HCT116 (cell line): ENCODE results near the gene ATP6V1G1. TPM values are rescaled to one million over a fixed set of nuclear protein-coding genes. Genes with fewer than 3 reads are reported as not detected.

ENCODE experiments used
- ATAC-seq: fragments of 200-7000 bp; cut with Tn5 transposase; 2 replicates; pipeline ENCODE4 v1.9.1; 2020; ENCODE audit warnings: mild to moderate bottlenecking, moderate library complexity
- BruUV-seq: library from RNA; stranded (reverse); fragments of 400-500 nt; replicated peaks from 2 replicates; lab custom pipeline; 2021; lab: Mats Ljungman, UMichigan
- CTCF ChIA-PET: fragments of 300-600 bp; sonication (Branson Sonifier 250); formaldehyde crosslinking; loops from one replicate; lab custom pipeline; 2021; ENCODE audit warnings: antibody characterized with exemption; lab: Charles Lee
- POLR2A ChIA-PET: fragments of 300-600, 350-600 bp; sonication (Branson Sonifier 250); formaldehyde crosslinking; loops from one replicate; lab custom pipeline; 2021; ENCODE audit warnings: antibody characterized with exemption; lab: Charles Lee
- RAD21 ChIA-PET, 2 experiments: fragments of 300-600 bp; sonication (Branson Sonifier 250); formaldehyde crosslinking; loops; one replicate each; lab custom pipeline; 2023; ENCODE audit warnings: low total read pairs in 2 of 2; ENCODE audit not compliant: uncharacterized antibody in 2 of 2, unreplicated experiment in 2 of 2, low non-redundant PET in 1 of 2; lab: Charles Lee
- DNase-seq: peaks from one replicate; pipeline ENCODE4 v3.0.0-alpha.2; 2010; ENCODE audit warnings: low read depth, low spot score
- H2AFZ ChIP-seq: fragments of 200-600 bp; shearing (Covaris generic), sonication (generic); 2 replicates; pipeline ENCODE4 v1.6.1; 2017; ENCODE audit warnings: low read depth, mixed run types, mixed read lengths, antibody characterized with exemption, low read length; ENCODE audit not compliant: poor library complexity, severe bottlenecking
- H3K27ac ChIP-seq: 2 replicates; pipeline ENCODE4 v1.5.1; 2012; ENCODE audit warnings: low read depth, low read length
- H3K27me3 ChIP-seq: fragments of 200-600 bp; sonication (generic); 2 replicates; pipeline ENCODE4 v1.6.1; 2016; ENCODE audit warnings: mixed run types, low read length, mixed read lengths; ENCODE audit not compliant: insufficient read depth
- H3K36me3 ChIP-seq, 2 experiments: fragments of 200-500 bp in 1 of 2; fragments of 200-600 bp in 1 of 2; sonication (Bioruptor generic) in 1 of 2; sonication (generic) in 1 of 2; 2 replicates each; pipeline versions ENCODE4 v1.5.1 to v1.6.1; 2014 to 2016; ENCODE audit warnings: low read length in 2 of 2, inconsistent platforms in 1 of 2, mixed read lengths in 1 of 2, mixed run types in 1 of 2; ENCODE audit not compliant: insufficient read depth in 2 of 2, control insufficient read depth in 1 of 2
- H3K4me1 ChIP-seq, 2 experiments: fragments of 200-600 bp in 1 of 2; sonication (generic) in 1 of 2; 2 replicates each; pipeline versions ENCODE4 v1.5.1 to v1.6.1; 2012 to 2017; ENCODE audit warnings: low read length in 2 of 2, inconsistent platforms in 1 of 2, mild to moderate bottlenecking in 1 of 2, mixed read lengths in 1 of 2, mixed run types in 1 of 2, moderate library complexity in 1 of 2; ENCODE audit not compliant: insufficient read depth in 2 of 2, control insufficient read depth in 1 of 2
- H3K4me2 ChIP-seq: fragments of 200-600 bp; sonication (generic); 2 replicates; pipeline ENCODE4 v1.6.1; 2017; ENCODE audit warnings: mixed run types, low read length, mixed read lengths
- H3K4me3 ChIP-seq, 2 experiments: fragments of 200-600 bp in 1 of 2; sonication (generic) in 1 of 2; replicated peaks in 1 of 2; 2 replicates each; pipeline ENCODE4 v1.5.1; 2011 to 2016; ENCODE audit warnings: low read length in 2 of 2, control low read depth in 1 of 2, low read depth in 1 of 2, mild to moderate bottlenecking in 1 of 2, mixed read lengths in 1 of 2, mixed run types in 1 of 2
- H3K79me2 ChIP-seq: fragments of 200-600 bp; sonication (generic); 2 replicates; pipeline ENCODE4 v1.6.1; 2017; ENCODE audit warnings: mild to moderate bottlenecking, mixed run types, low read length, moderate library complexity, mixed read lengths; ENCODE audit not compliant: insufficient read depth
- H3K9ac ChIP-seq: fragments of 200-600 bp; sonication (generic); 2 replicates; pipeline ENCODE4 v1.6.1; 2016; ENCODE audit warnings: low read length, mixed read lengths
- H3K9me2 ChIP-seq: fragments of 200-600 bp; sonication (generic), shearing (Covaris generic); 2 replicates; pipeline ENCODE4 v1.6.1; 2017; ENCODE audit warnings: mixed run types, mild to moderate bottlenecking, moderate library complexity; ENCODE audit not compliant: insufficient read depth
- H3K9me3 ChIP-seq, 2 experiments: fragments of 200-500 bp in 1 of 2; fragments of 200-600 bp in 1 of 2; sonication (Bioruptor generic) in 1 of 2; sonication (generic) in 1 of 2; 2 replicates each; pipeline ENCODE4 v1.6.1; 2014 to 2017; ENCODE audit warnings: low read length in 2 of 2, mixed read lengths in 2 of 2, inconsistent platforms in 1 of 2, low read depth in 1 of 2, mild to moderate bottlenecking in 1 of 2, mixed run types in 1 of 2, moderate library complexity in 1 of 2; ENCODE audit not compliant: control insufficient read depth in 1 of 2, insufficient read depth in 1 of 2
- H4K20me1 ChIP-seq: fragments of 200-600 bp; sonication (generic), shearing (Covaris generic); 2 replicates; pipeline ENCODE4 v1.6.1; 2017; ENCODE audit warnings: mixed run types, mild to moderate bottlenecking, moderate library complexity; ENCODE audit not compliant: insufficient read depth
- ATF3 ChIP-seq: IDR thresholded peaks from 2 replicates; pipeline ENCODE4 v1.6.1; 2012
- CBX3 ChIP-seq: IDR thresholded peaks from 2 replicates; pipeline ENCODE4 v1.6.1; 2012; ENCODE audit warnings: low read depth
- CEBPB ChIP-seq: IDR thresholded peaks from 2 replicates; pipeline ENCODE4 v1.6.1; 2012; ENCODE audit warnings: low read depth
- CTCF ChIP-seq, 3 experiments: fragments of 200-600 bp in 1 of 3; sonication (generic) in 1 of 3; IDR thresholded peaks in 2 of 3; conservative IDR thresholded peaks in 1 of 3; 2 replicates each; pipeline ENCODE4 v1.5.1; 2012 to 2017; ENCODE audit warnings: low read depth in 2 of 3, low read length in 2 of 3, antibody characterized with exemption in 1 of 3, borderline replicate concordance in 1 of 3, control low read depth in 1 of 3, mild to moderate bottlenecking in 1 of 3, mixed read lengths in 1 of 3, mixed run types in 1 of 3, moderate library complexity in 1 of 3; ENCODE audit not compliant: insufficient read depth in 1 of 3
- EGR1 ChIP-seq: IDR thresholded peaks from 2 replicates; pipeline ENCODE4 v1.6.1; 2012; ENCODE audit warnings: low read depth
- EZH2 ChIP-seq: fragments of 200-600 bp; sonication (generic); IDR thresholded peaks from 2 replicates; pipeline ENCODE4 v1.6.1; 2017; ENCODE audit warnings: antibody characterized with exemption, mixed run types
- EZH2phosphoT487 ChIP-seq: fragments of 200-600 bp; IDR thresholded peaks from 2 replicates; pipeline ENCODE4 v1.6.1; 2018; ENCODE audit warnings: antibody characterized with exemption, borderline replicate concordance
- FOSL1 ChIP-seq: IDR thresholded peaks from 2 replicates; pipeline ENCODE4 v1.6.1; 2012; ENCODE audit warnings: low read depth
- JUND ChIP-seq: IDR thresholded peaks from 2 replicates; pipeline ENCODE4 v1.6.1; 2012
- POLR2AphosphoS5 ChIP-seq: IDR thresholded peaks from 2 replicates; pipeline ENCODE4 v1.6.1; 2011; ENCODE audit warnings: mild to moderate bottlenecking, low read depth, low read length, moderate library complexity
- RAD21 ChIP-seq: IDR thresholded peaks from 2 replicates; pipeline ENCODE4 v1.6.1; 2012; ENCODE audit warnings: low read depth, mild to moderate bottlenecking
- REST ChIP-seq: IDR thresholded peaks from 2 replicates; pipeline ENCODE4 v1.6.1; 2012; ENCODE audit warnings: low read depth
- SIN3A ChIP-seq: IDR thresholded peaks from 2 replicates; pipeline ENCODE4 v1.6.1; 2012; ENCODE audit warnings: low read depth
- SP1 ChIP-seq: IDR thresholded peaks from 2 replicates; pipeline ENCODE4 v1.6.1; 2012; ENCODE audit warnings: low read depth
- SRF ChIP-seq: IDR thresholded peaks from 2 replicates; pipeline ENCODE4 v1.6.1; 2012; ENCODE audit warnings: low read depth
- TCF7L2 ChIP-seq: IDR thresholded peaks from 2 replicates; pipeline ENCODE4 v1.7.0; 2011; ENCODE audit warnings: borderline replicate concordance, inconsistent platforms; ENCODE audit not compliant: insufficient read depth, insufficient read length; ENCODE audit errors: extremely low read depth
- ZBTB33 ChIP-seq: IDR thresholded peaks from 2 replicates; pipeline ENCODE4 v1.6.1; 2011; ENCODE audit warnings: mild to moderate bottlenecking, low read length, moderate library complexity; ENCODE audit not compliant: insufficient replicate concordance; ENCODE audit errors: extremely low read depth
- ZFX ChIP-seq: fragments of 450-650 bp; IDR thresholded peaks from 2 replicates; pipeline ENCODE4 v1.6.1; 2017
- intact Hi-C: fragments of 100-400 bp; cut with micrococcal nuclease; formaldehyde crosslinking; loops from 2 replicates; pipeline ENCODE4 v1.10.0; 2022
- total RNA-seq: library from RNA; stranded (reverse); gene quantifications from one replicate; pipeline ENCODE4 v1.2.1, GENCODE V29; 2021; ENCODE audit not compliant: unreplicated experiment

The ATP6V1G1 gene
- total RNA-seq, 1 experiment from 2014 or later, result 72.3 TPM

GRCh38 chr9:114551750-114552685 is 35.6 kb upstream of the ATP6V1G1 start:
- ATAC-seq, result peak; percentile 99
- TF ChIP-seq RAD21, result peak; percentile 36; the same call in 1 of the 2 replicates
- no peak for TF ChIP-seq REST
- TF ChIP-seq SRF, result peak; percentile 55
- no peak for TF ChIP-seq ZBTB33
- TF ChIP-seq EGR1, result no peak
- peak; percentile 13 for TF ChIP-seq TCF7L2
- peak; percentile 82; the same call in 1 of the 2 replicates for TF ChIP-seq CBX3
- peak; percentile 97 for TF ChIP-seq FOSL1
- TF ChIP-seq EZH2phosphoT487, result no peak
- peak; percentile 59 for TF ChIP-seq POLR2AphosphoS5
- TF ChIP-seq ZFX, result no peak
- no peak for TF ChIP-seq EZH2
- no peak for TF ChIP-seq ATF3
- TF ChIP-seq SP1, result peak; percentile 94
- TF ChIP-seq SIN3A, result peak; percentile 37; the same call in 1 of the 2 replicates
- TF ChIP-seq JUND, result peak; percentile 97
- TF ChIP-seq CTCF (IDR thresholded peaks at IDR 0.05 in 2 of 3, conservative IDR thresholded peaks at IDR 0.05 in 1 of 3; ENCODE audit: borderline replicate concordance in 1 of 3, insufficient read depth in 1 of 3, low read depth in 2 of 3, low read length in 2 of 3), result no peak
- peak; percentile 42; the same call in 1 of the 2 replicates for TF ChIP-seq CEBPB

More at GRCh38 chr9:114551750-114552685, 35.6 kb upstream of the ATP6V1G1 start:
- no peaks in the 10 kb centered on the region for H3K9me3 ChIP-seq
- no TSS peak for BruUV-seq
- H2AFZ ChIP-seq, result peak overlapping the region; percentile 81
- no peaks in the 10 kb centered on the region for H3K79me2 ChIP-seq
- H3K36me3 ChIP-seq, result no peaks in the 10 kb centered on the region
- peak overlapping the region; percentile 88 for H3K4me2 ChIP-seq
- H4K20me1 ChIP-seq, result no peaks in the 10 kb centered on the region
- no peaks in the 10 kb centered on the region; the same call in 1 of the 2 replicates for H3K9me2 ChIP-seq
- H3K4me1 ChIP-seq, result peaks cover 16 to 17% of the 10 kb centered on the region in 2 experiments
- H3K4me3 ChIP-seq, result peak overlapping the region in 1 of 2 experiments; percentile 44; a peak in 2 of 4 replicates
- peak overlapping the region; percentile 26; the same call in 1 of the 2 replicates for H3K9ac ChIP-seq
- intact Hi-C loops, result no loop called here
- peak; percentile 92 for DNase-seq
- H3K27me3 ChIP-seq, result no peaks in the 10 kb centered on the region
- peak overlapping the region; percentile 42 for H3K27ac ChIP-seq
- CTCF ChIA-PET, result interaction anchor here (1.3 to 1.4 kb wide), 2 partner anchors 14 to 17 kb away, joined by 3 to 7 read pairs; no protein-coding TSS in a partner anchor
- RAD21 ChIA-PET, result interaction anchor here in 1 of 2 experiments (1.3 kb wide), 1 partner anchor 14 kb away, joined by 3 read pairs; no protein-coding TSS in a partner anchor
- POLR2A ChIA-PET, result interaction anchor here (0.6 to 1.3 kb wide), 4 partner anchors 14 to 1141 kb away, joined by 3 to 10 read pairs (median 4); partner anchors contain the start of gene ATP6V1G1
